ENCODE measurements around the gene EMC6. TPM values are rescaled to one million over a fixed set of nuclear protein-coding genes. Genes with fewer than 3 reads are reported as not detected.
A peak's percentile ranks its signal among the peaks of the same experiment; 100 is the strongest.

The EMC6 gene
- total and polyA plus RNA-seq, 4 experiments from 2014 or later: 27.8 to 104 (median 52.6) TPM

DNA sequence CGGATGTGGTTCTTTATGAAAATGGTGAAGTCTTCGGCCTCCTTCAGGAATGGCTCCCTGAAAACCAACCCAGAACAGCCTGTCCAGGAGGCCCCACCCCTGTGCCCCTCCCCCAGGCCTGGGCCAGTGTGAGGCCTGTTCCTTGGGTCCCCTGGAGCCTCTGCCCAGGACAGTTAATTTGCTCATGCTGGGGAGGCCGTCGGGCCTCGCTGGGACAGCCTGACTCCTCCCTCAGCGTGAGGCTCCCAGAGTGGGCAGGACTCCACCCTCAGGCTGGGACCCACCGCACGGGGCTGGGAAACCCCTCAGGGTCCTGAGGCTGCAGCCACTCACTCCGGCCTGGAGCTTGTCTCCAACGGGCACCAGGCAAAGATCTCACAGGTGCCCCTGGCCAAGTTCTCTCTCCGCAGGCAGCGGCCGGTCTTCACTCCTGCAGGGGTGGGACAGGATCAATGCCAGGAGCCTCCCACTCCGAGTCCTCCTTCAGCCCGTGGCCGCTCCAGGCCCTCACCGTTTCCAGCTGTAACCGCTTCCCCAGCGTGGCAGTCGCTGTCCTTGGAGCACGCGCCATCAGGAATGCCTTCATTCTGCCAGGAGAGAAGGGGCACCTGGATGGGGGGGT lies 21.6 kb downstream of the EMC6 start:
- H3K9me3 Mint-ChIP-seq: no peaks in the 10 kb centered on the region
- no peaks in the 10 kb centered on the region for H3K9me3 ChIP-seq (ENCODE audit: control insufficient read depth in 1 of 2, low read length in 2 of 2)
- intact Hi-C loops (cut with micrococcal nuclease): no loop called here
- H3K4me1 ChIP-seq (ENCODE audit: insufficient read depth, low read length): peaks cover 15% of the 10 kb centered on the region
- H3K27me3 ChIP-seq (ENCODE audit: insufficient read depth, low read length): no peaks in the 10 kb centered on the region
- no peaks in the 10 kb centered on the region for H3K36me3 ChIP-seq (ENCODE audit: insufficient read depth, low read length)
- H3K27ac ChIP-seq (ENCODE audit: low read depth, low read length): no peak overlapping the region
- H3K4me1 Mint-ChIP-seq: peaks cover 8 to 27% (median 19%) of the 10 kb centered on the region in 4 donors
- ChIA-PET CTCF (ENCODE audit: partially characterized antibody) (no interaction called here), POLR2A (ENCODE audit: partially characterized antibody) (no interaction called here)
- H3K27me3 Mint-ChIP-seq: no peaks in the 10 kb centered on the region
- H3K36me3 Mint-ChIP-seq: peaks cover 17 to 26% of the 10 kb centered on the region in 2 donors
- no peak overlapping the region for H3K4me3 ChIP-seq (ENCODE audit: low read length in 2 of 2)
- no peak for DNase-seq
- H3K27ac Mint-ChIP-seq: no peak overlapping the region
- H3K4me3 Mint-ChIP-seq: no peak overlapping the region

DNA sequence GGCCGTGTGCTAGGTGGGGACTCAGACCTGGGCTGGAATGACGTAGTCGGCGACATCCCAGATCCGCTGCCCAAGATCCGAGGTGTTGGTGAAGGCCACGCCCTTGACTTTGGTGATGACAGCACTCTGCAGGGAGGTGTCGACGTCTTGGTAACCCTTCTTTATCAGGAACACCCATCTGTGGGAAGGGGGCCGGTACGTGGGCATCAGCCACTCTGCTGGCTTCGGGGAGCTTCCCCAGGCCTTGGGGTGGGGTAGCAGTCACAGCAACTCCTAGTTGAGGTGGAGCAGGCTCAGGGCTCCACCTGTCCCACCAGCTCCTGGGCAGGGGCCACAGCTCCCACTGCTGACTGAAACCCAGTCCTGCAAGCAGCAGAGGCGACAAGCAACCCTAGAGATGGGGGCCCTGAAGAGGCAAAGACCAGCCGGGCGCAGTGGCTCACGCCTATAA lies 23.0 kb downstream of the EMC6 start:
- Mint-ChIP-seq H3K27ac (no peak overlapping the region), H3K36me3 (peaks cover 17 to 26% of the 10 kb centered on the region in 2 donors), H3K27me3 (no peaks in the 10 kb centered on the region), H3K4me1 (peaks cover 8 to 35% (median 20%) of the 10 kb centered on the region in 4 donors), H3K9me3 (no peaks in the 10 kb centered on the region), H3K4me3 (no peak overlapping the region)
- DNase-seq: no peak
- Histone ChIP-seq H3K36me3 (ENCODE audit: insufficient read depth, low read length) (no peaks in the 10 kb centered on the region), H3K4me1 (ENCODE audit: insufficient read depth, low read length) (peaks cover 19% of the 10 kb centered on the region), H3K9me3 (ENCODE audit: control insufficient read depth in 1 of 2, low read length in 2 of 2) (no peaks in the 10 kb centered on the region), H3K27ac (ENCODE audit: low read depth, low read length) (no peak overlapping the region), H3K27me3 (ENCODE audit: insufficient read depth, low read length) (no peaks in the 10 kb centered on the region), H3K4me3 (ENCODE audit: low read length in 2 of 2) (no peak overlapping the region)
- intact Hi-C loops (cut with micrococcal nuclease): no loop called here
- POLR2A ChIA-PET (ENCODE audit: partially characterized antibody): interaction anchor here (1.2 kb wide), 1 partner anchor 32 kb away, joined by 3 read pairs; the partner anchor contains the start of gene HASPIN
- CTCF ChIA-PET (ENCODE audit: partially characterized antibody): interaction anchor here (1.2 kb wide), 1 partner anchor 46 kb away, joined by 5 read pairs; no protein-coding TSS in a partner anchor

- CTCF ChIA-PET (ENCODE audit: partially characterized antibody): interaction anchor here (1.2 to 1.4 kb wide), 2 partner anchors 10 to 46 kb away, joined by 5 read pairs; no protein-coding TSS in a partner anchor
- no peak for DNase-seq
- H3K4me1 ChIP-seq (ENCODE audit: insufficient read depth, low read length): peaks cover 20% of the 10 kb centered on the region
Measured at GRCh38 chr17:3692346-3692745, 23.7 kb downstream of the EMC6 start.

GRCh38 chr17:3693141-3693540 lies 24.5 kb downstream of the EMC6 start:
- peaks cover 17 to 25% of the 10 kb centered on the region in 2 donors for H3K36me3 Mint-ChIP-seq
- no peaks in the 10 kb centered on the region for H3K36me3 ChIP-seq (ENCODE audit: insufficient read depth, low read length)
- H3K4me3 ChIP-seq (ENCODE audit: low read length in 2 of 2): no peak overlapping the region
- ChIA-PET CTCF (ENCODE audit: partially characterized antibody) (interaction anchor here (1.4 kb wide), 1 partner anchor 10 kb away, joined by 5 read pairs; no protein-coding TSS in a partner anchor), POLR2A (ENCODE audit: partially characterized antibody) (interaction anchor here (1.1 kb wide), 1 partner anchor 18 kb away, joined by 3 read pairs; no protein-coding TSS in a partner anchor)
- H3K4me1 ChIP-seq (ENCODE audit: insufficient read depth, low read length): peaks cover 20% of the 10 kb centered on the region
- DNase-seq: no peak
- intact Hi-C loops (cut with micrococcal nuclease): no loop called here
- H3K27ac ChIP-seq (ENCODE audit: low read depth, low read length): no peak overlapping the region
- peak overlapping the region in 7 of 8 donors; percentile 12 to 69 (median 25) for H3K4me3 Mint-ChIP-seq
- peak overlapping the region in 4 of 7 donors; percentile 17 to 64 (median 41) for H3K27ac Mint-ChIP-seq
- peaks cover 8 to 36% (median 22%) of the 10 kb centered on the region in 4 donors for H3K4me1 Mint-ChIP-seq
- H3K27me3 Mint-ChIP-seq: no peaks in the 10 kb centered on the region
- H3K9me3 ChIP-seq (ENCODE audit: control insufficient read depth in 1 of 2, low read length in 2 of 2): no peaks in the 10 kb centered on the region
- no peaks in the 10 kb centered on the region for H3K27me3 ChIP-seq (ENCODE audit: insufficient read depth, low read length)
- no peaks in the 10 kb centered on the region for H3K9me3 Mint-ChIP-seq

More at GRCh38 chr17:3692346-3692745, 23.7 kb downstream of the EMC6 start:
- Histone ChIP-seq H3K27me3 (ENCODE audit: insufficient read depth, low read length) (no peaks in the 10 kb centered on the region), H3K36me3 (ENCODE audit: insufficient read depth, low read length) (no peaks in the 10 kb centered on the region), H3K27ac (ENCODE audit: low read depth, low read length) (no peak overlapping the region), H3K9me3 (ENCODE audit: control insufficient read depth in 1 of 2, low read length in 2 of 2) (no peaks in the 10 kb centered on the region), H3K4me3 (ENCODE audit: low read length in 2 of 2) (no peak overlapping the region)
- H3K27ac Mint-ChIP-seq: no peak overlapping the region
- intact Hi-C loops (cut with micrococcal nuclease): no loop called here
- peaks cover 8 to 36% (median 22%) of the 10 kb centered on the region in 4 donors for H3K4me1 Mint-ChIP-seq
- POLR2A ChIA-PET (ENCODE audit: partially characterized antibody): no interaction called here
- H3K4me3 Mint-ChIP-seq: no peak overlapping the region
- peaks cover 17 to 26% of the 10 kb centered on the region in 2 donors for H3K36me3 Mint-ChIP-seq
- H3K27me3 Mint-ChIP-seq: no peaks in the 10 kb centered on the region
- H3K9me3 Mint-ChIP-seq: no peaks in the 10 kb centered on the region

DNA sequence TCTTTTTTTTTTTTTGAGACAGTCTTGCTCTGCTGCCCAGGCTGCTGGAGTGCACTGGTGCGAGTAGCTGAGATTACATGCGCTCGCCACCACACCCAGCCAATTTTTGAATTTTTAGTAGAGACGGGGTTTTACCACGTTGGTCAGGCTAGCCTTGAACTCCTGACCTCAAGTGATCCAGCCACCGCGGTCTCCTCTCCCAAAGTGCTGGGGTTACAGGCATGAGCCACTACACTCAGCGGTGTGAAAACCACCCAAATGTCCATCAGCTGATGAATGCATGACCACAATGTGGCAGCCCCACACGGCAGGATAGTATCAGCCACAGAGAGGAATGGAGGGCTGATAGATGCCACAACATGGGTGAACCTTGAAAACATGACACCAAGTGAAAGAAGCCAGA lies 25.2 kb downstream of the EMC6 start:
- H3K9me3 ChIP-seq (ENCODE audit: control insufficient read depth in 1 of 2, low read length in 2 of 2): no peaks in the 10 kb centered on the region
- no peak overlapping the region for H3K27ac ChIP-seq (ENCODE audit: low read depth, low read length)
- no peak overlapping the region for H3K4me3 ChIP-seq (ENCODE audit: low read length in 2 of 2)
- ChIA-PET POLR2A (ENCODE audit: partially characterized antibody) (interaction anchor here (1.1 kb wide), 1 partner anchor 17 kb away, joined by 3 read pairs; no protein-coding TSS in a partner anchor), CTCF (ENCODE audit: partially characterized antibody) (interaction anchor here (1.0 to 1.5 kb wide), 3 partner anchors 17 to 134 kb away, joined by 3 to 4 read pairs (median 3); no protein-coding TSS in a partner anchor)
- H3K4me1 ChIP-seq (ENCODE audit: insufficient read depth, low read length): peaks cover 20% of the 10 kb centered on the region
- peaks cover 8 to 36% (median 22%) of the 10 kb centered on the region in 4 donors for H3K4me1 Mint-ChIP-seq
- no peaks in the 10 kb centered on the region for H3K9me3 Mint-ChIP-seq
- intact Hi-C loops (cut with micrococcal nuclease): no loop called here
- peak overlapping the region; percentile 65 to 92 (median 87) for H3K4me3 Mint-ChIP-seq
- H3K27me3 Mint-ChIP-seq: no peaks in the 10 kb centered on the region
- H3K27me3 ChIP-seq (ENCODE audit: insufficient read depth, low read length): no peaks in the 10 kb centered on the region
- H3K36me3 ChIP-seq (ENCODE audit: insufficient read depth, low read length): no peaks in the 10 kb centered on the region
- peak in 1 of 5 donors; percentile 52 for DNase-seq
- peak overlapping the region; percentile 9 to 79 (median 52) for H3K27ac Mint-ChIP-seq
- H3K36me3 Mint-ChIP-seq: peaks cover 13 to 18% of the 10 kb centered on the region in 2 donors

DNA sequence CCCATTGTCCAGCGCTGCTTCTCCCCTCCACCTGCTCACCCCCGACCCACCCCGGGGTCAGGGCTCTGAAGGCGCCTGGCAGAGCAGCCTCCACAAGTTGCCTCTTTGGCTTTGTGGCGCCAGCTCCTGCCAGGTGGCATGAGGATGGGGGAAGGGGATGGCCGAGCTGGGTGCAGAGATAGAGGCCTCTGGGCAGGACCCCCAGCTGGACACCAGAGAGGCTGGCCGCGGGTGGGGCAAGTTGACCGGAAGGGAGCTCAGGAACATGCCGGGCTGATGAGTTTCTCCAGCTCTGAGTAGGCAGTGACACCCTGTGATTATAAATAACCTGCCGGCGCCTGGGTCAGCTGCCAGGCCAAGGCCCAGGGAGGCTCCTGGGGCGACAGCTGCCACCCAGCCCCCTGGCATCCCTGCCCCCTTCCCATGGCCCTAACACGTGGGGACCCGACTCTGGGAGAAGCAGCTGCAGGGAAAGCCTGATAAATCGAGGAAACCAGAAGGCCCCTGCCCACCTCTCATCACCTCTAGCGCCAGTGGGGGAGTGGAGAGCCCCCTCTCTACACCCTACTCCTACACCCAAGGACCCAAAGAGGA lies 26.6 kb downstream of the EMC6 start:
- intact Hi-C loops (cut with micrococcal nuclease): no loop called here
- Mint-ChIP-seq H3K4me1 (peaks cover 8 to 36% (median 22%) of the 10 kb centered on the region in 4 donors), H3K27me3 (no peaks in the 10 kb centered on the region), H3K4me3 (peak overlapping the region; percentile 78 to 92 (median 88)), H3K36me3 (peaks cover 8 to 13% of the 10 kb centered on the region in 2 donors), H3K9me3 (no peaks in the 10 kb centered on the region), H3K27ac (peak overlapping the region in 5 of 7 donors; percentile 35 to 81 (median 64))
- Histone ChIP-seq H3K9me3 (ENCODE audit: control insufficient read depth in 1 of 2, low read length in 2 of 2) (no peaks in the 10 kb centered on the region), H3K36me3 (ENCODE audit: insufficient read depth, low read length) (no peaks in the 10 kb centered on the region), H3K27ac (ENCODE audit: low read depth, low read length) (peak overlapping the region; percentile 48), H3K4me1 (ENCODE audit: insufficient read depth, low read length) (peaks cover 20% of the 10 kb centered on the region), H3K4me3 (ENCODE audit: low read length in 2 of 2) (peak overlapping the region; percentile 42 to 74), H3K27me3 (ENCODE audit: insufficient read depth, low read length) (no peaks in the 10 kb centered on the region)
- DNase-seq: no peak
- CTCF ChIA-PET (ENCODE audit: partially characterized antibody): interaction anchor here (0.9 to 2.6 kb wide), 7 partner anchors 12 to 93 kb away, joined by 3 to 15 read pairs (median 5); partner anchors contain the start of gene HASPIN
- POLR2A ChIA-PET (ENCODE audit: partially characterized antibody): interaction anchor here (0.6 to 2.4 kb wide), 12 partner anchors 12 to 1890 kb away, joined by 3 to 34 read pairs (median 3); partner anchors contain the start of genes EMC6, HASPIN and TAX1BP3
